ENCODE measurements around the gene CENPQ.
A peak's percentile ranks its signal among the peaks of the same experiment; 100 is the strongest.
"Not testable (repeated sequence)": the region's sequence is repeated elsewhere in the genome, so short reads cannot be mapped to it uniquely, and the experiment has no call there.

The CENPQ gene, protein sequence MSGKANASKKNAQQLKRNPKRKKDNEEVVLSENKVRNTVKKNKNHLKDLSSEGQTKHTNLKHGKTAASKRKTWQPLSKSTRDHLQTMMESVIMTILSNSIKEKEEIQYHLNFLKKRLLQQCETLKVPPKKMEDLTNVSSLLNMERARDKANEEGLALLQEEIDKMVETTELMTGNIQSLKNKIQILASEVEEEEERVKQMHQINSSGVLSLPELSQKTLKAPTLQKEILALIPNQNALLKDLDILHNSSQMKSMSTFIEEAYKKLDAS

DNA sequence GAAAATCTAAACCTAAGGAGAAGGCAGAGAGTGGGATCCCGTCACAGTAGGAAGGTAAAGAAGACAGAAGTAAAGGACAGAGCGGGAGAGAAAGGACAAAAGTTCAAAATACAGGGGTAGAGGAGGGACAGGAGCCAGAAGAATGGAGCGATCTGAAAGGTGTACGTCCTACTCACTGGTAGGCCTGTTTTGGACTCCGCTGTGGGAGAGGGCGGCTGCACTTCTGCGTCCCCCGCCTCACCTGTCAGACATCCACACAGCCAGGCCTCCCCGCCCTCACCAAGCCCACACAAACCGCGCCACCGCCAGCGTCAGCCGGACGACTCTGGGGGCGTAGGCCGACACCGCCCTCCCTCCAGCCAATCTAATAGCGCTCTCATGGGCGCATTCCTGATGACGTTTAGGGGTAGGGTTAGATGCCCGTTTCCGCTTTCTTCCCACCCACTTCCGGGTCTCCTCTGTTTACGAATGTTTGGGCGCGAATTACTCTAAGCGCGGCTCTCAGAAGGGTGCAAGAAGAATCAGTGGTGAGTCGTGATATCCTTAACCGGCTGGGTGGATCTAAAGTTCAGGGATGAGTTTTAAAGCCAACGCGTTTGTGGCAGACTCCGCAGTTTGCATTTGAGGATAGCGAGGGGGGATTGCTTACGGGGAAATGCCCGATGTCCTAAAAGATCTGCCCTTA, at the start of gene CENPQ, which contains the start of gene MMUT:
Gene CENPQ (plus strand): TSS at position 444 of the 685 bp plus-strand sequence. CDS start 6,807 bp downstream, outside the sequence.
Gene MMUT (minus strand): TSS at position 327 of the 685 bp plus-strand sequence. CDS start 3,787 bp downstream, outside the sequence.
- DNase-seq = peak; percentile 95

DNA sequence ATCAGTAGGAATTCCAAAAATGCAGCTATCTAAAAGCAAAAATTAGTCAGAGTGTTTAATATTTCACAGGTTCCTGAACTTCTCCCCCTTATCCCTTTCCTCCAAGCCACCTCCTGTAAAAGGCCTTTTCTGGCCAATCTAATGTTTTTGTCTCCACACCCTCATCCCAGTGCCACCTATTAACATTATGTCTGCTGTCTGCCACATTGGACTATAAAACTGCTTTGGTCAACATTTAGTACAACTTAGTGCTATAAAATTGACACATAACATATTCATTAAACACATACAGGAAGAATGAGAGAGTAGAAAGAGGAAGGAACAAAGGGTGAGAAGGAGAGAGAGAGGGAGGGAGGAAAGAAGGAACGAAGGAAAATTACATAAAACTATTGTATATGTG, 47.8 kb upstream of the CENPQ start:
- no peak for DNase-seq

DNA sequence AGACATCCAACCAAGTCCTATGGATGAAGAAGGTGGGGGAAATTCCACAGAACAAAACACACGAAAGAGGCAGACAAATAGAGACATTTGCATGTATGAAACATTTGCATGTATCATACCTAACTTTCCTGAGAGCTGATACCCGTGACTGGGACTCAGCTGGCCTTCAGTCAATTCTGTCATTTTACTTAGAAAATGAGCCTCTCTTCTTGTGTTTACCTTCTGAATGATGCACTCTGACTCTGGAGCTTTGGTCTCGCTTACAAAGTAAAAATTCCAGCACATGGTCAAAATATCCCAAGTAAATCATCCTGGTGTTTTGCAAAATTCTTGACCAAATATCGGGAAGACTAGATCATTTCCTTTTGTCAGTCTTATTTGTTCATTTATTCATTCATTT, 47.0 kb upstream of the CENPQ start:
- DNase-seq = no peak

DNA sequence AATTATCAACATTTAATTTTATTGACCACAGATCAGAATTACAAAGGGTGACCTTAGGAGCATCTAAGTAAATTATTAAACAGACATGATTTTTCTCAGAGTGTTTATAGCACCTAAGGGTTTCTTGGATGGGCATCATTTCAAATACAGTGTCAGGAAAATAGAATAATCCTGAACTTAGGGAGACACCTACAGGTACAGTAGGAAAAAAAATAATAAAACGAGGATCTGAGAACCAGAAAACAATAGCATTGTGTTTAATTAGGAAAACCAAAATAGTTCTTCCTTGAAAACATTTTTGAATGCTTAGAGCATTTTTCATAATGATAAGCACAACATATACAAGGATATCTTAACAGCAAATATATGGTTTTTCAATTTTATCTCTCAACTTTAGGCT, 39.4 kb upstream of the CENPQ start:
- DNase-seq = no peak

DNA sequence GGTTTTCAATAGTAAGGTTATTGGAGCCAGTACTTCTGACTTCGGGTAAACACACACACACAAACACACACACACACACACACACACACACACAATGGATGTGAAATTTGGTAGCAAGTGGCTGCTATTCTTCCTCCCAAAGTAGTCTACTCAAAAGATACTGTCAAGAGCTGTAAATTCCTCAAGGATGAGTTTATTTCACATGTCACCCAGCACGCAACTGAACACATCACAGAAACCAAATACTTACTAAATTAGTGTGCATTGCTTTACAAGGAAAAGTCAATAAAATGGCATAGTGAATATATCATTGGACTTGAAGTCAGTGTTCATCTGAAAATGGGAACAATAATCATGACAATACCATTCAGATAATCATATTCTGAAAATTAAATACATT, 33.0 kb upstream of the CENPQ start:
- no peak for DNase-seq

DNA sequence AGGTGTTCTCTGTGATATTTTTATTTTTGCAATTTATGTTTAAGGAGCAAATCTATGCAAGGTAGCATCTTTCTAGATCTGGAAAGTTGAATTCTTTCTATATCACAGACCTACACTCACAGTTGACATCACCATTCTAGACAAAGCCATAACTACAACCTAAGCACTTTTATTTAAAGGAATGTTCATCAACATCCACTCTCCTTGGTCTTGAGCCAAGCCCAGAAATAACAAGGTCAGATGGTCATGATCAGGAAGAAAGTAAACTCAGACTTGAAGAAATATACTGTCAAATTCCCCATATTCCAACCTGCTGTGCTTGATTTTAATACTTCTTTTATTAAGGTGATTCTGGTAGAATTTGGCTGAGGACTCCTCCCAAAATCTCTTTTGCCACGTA, 32.3 kb upstream of the CENPQ start:
- DNase-seq = no peak

DNA sequence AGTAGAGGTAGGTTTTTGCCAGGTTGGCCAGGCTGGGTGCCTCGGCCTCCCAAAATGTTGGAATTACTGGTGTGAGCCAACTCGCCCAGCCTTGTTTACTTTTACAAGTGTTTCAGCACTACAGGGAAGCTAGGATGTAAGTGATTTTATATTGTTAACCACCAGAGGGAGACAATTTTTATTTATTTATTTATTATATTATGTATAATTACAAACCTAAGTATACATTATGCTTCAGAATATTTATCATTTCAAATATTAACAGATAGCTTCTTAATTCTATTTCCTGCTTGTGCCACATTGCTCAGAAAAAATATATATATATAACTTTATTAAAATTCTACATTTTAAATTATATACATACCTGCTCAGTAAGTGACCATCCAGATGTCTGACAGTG, 9.9 kb upstream of the CENPQ start:
- DNase-seq = peak; percentile 10

DNA sequence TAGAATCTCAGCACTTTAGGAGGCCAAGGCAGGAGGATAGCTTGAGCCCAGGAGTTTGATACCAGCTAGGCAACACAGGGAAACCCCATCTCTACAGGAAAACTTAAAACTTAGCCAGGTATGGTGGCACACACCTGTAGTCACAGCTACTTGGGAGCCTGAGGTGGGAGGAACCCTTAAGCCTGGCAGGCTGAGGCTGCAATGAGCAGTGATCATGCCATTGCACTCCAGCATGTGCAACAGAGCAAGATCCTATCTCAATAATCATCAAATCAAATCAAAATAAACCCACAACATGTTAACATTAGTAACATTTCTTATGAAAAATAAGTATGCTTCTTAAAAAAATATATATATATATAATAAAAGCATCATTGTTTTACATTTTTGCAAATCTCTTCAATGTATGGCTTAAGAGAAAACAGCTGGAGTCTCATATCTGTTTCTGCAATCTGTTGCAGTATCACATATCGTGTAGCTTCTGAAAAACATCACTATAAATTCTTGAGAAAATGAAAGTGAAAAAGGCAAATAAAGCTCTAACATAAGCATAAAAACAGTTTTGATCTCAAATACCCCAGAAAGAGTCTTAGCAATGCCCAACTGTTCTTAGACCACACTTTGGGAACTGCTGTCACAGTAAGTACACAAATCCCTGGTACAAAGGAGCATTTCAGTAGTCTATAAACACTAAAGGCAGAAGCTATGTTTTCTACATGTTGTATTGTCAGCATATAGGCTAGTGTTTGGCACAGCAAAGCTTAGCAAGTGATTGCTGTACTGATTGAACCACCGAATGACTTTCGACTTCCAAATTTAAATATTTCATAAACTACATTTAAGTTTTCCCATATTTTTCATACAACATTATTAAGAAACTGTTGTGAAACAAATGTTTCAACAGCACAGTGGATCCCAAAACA, 8.1 kb upstream of the CENPQ start:
- DNase-seq = no peak

DNA sequence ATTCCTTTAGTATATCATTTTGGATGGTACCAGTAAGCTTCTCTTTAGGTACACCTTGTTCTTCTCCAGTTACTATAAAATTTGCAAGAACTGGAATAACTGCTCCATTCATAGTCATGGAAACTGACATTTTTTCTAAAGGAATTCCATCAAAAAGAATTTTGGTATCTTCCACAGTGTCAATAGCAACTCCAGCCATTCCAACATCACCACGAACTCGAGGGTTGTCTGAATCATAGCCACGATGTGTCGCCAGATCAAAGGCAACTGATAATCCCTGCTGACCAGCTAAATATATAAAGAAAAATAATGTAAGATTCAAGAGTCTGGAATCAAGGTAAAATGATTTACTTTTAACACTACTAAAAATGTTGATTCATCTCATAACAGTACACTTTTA, 5.4 kb upstream of the CENPQ start:
- no peak for DNase-seq

DNA sequence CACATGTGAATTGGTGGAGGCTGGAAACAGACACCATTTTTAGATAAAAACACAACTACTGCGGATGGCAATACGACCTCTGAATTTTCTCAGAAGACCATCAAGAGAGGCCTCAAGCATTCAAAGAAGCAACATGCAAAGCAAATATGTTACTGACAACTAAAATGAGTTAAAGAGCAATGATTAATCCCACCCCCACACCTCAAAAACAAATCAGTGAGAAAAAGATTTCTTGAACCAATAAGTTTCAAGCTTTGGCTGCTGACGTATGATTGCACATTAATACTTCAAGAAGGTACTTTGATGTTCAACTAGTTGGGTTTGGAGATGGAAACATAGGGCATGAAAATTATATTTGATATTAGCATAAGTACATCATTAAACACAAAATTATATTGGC, 1.1 kb upstream of the CENPQ start:
- no peak for DNase-seq

DNA sequence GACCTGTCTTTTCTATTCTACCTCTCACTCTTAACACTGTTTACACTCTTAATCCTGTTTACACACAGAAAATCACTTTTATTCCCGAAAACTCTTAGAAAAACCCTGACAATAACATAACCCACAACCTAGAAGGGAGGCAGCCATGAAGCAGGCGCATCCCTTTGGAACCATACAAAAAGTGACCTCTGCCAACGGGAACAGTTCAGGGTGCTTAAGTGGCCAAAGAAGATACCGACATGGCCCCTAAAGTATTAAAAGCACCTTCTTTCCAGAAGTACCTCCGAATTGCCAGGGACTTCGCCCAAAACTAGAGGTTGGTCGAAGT, 607 bp upstream of the CENPQ start:
- no peak for DNase-seq

DNA sequence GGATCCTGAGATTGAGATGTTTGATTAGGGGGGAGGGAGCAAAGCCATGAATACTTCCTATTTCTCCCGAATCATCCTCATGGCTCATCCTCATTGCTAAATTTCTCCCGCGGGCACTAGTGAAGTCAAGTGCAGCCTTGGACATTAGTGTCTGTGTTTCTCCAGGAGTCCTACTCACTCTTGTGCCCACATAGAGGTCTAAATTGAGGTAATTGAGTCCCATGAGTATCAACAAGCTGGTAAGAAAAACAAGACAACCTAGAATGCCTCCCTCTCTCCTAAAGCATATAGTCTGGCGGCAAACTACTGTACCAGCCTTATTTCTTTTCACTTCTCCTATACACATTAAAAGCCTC, 420 bp downstream of the CENPQ start:
- DNase-seq = no peak

DNA sequence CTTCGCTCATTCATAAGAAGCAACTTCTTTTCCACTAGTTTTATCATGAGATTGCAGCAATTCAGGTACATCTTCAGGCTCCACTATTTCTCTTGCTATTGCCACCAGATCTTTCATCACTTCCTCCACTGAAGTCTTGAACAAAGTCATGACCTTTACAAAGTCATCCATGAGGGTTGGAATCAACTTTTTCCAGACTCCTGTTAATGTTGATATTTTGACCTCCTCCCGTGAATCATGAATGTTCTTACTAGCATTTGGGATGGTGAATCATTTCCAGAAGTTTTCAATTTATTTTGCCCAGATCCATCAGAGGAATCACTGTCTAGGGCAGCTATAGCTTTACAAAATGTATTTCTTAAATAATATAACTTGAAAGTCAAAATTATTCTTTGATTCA, 1.5 kb downstream of the CENPQ start:
- no peak for DNase-seq

DNA sequence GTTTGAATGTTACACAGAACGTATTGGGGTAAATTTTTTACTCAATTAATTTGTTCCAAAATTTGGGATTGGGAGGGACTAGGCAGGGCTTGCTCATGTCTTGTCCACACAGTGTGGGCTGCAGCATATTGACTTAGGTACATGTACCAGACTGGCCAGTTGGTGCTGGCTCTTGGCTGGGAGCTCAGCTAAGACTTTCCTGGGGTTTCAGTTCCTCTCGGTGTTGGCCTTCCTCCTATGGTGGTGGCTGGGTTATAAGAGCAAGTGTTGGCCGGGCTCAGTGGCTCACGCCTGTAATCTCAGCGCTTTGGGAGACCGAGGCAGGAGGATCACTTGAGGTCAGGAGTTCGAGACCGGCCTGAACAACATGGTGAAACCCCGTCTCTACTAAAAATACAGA, 4.9 kb downstream of the CENPQ start:
- DNase-seq = no peak

DNA sequence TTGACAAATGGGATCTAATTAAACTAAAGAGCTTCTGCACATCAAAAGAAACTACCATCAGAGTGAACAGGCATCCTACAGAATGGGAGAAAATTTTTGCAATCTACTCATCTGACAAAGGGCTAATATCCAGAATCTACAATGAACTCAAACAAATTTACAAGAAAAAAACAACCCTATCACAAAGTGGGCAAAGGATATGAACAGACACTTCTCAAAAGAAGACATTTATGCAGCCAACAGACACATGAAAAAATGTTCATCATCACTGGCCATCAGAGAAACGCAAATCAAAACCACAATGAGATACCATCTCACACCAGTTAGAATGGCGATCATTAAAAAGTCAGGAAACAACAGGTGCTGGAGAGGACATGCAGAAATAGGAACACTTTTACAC, 13.4 kb downstream of the CENPQ start:
- not testable (repeated sequence) for DNase-seq

DNA sequence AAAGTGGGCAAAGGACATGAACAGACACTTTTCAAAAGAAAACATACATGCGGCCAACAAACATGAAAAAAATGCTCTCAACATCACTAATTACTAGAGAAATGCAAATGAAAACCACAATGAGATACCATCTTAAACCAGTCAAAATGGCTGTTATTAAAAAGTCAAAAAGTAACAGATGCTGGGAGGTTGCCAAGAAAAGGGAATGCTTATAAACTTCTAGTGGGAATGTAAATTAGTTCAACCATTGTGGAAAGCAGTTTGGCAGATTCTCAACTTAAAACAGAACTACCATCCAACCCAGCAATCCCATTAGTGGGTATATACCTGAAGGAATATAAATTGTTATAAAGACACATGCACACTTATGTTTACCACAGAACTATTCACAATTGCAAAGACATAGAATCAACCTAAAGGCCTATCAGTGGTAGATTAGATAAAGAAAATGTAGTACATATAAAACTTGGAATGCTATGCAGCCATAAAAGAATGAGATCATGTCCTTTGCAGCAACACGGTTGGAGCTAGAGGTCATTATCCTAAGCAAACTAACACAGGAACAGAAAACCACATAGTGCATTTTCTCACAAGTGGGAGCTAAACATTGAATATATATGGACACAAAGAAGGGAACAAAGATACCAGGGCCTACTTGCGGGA, 16.3 kb downstream of the CENPQ start:
- DNase-seq = no peak

DNA sequence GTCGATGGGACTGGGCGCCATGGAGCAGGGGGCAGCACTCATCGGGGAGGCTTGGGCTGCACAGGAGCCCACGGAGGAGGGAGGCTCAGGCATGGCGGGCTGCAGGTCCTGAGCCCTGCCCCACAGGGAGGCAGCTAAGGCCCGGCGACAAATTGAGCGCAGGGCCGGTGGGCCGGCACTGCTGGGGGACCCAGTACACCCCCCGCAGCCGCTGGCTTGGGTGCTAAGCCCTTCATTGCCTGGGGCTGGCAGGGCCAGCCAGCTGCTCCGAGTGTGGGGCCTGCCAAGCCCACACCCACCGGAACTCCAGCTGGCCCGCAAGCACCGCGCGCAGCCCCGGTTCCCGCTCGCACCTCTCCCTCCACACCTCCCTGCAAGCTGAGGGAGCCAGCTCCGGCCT, 18.7 kb downstream of the CENPQ start:
- DNase-seq = not testable (repeated sequence)

DNA sequence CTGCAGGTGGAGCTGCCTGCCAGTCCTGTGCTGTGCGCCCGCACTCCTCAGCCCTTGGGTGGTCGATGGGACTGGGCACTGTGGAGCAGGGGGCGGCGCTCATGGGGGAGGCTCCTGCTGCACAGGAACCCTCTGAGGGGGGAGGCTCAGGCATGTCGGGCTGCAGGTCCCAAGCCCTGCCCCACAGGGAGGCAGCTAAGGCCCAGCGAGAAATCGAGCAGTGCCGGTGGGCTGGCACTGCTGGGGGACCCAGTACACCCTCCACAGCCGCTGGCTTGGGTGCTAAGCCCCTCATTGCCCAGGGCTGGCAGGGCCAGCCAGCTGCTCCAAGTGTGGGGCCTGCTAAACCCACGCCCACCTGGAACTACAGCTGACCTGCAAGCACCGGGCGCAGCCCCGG, 20.2 kb downstream of the CENPQ start:
- DNase-seq = not testable (repeated sequence)

DNA sequence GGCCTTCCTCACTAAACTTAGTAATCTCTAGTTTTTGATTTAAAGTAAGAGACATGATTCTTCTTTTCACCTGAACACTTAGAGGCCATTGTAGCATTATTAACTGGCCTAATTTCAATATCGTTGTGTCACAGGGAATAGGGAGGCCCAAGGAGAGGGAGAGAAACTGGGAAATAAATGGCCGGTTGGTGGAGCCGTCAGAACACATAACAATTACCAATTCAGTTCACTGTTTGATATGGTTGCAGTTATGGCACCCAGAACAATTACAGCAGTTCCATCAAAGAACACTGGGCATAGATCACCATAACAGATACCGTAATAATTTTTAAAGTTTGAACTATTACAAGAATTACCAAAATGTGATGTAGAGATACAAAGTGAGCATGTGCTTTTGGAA, 27.5 kb downstream of the CENPQ start:
- DNase-seq = no peak

DNA sequence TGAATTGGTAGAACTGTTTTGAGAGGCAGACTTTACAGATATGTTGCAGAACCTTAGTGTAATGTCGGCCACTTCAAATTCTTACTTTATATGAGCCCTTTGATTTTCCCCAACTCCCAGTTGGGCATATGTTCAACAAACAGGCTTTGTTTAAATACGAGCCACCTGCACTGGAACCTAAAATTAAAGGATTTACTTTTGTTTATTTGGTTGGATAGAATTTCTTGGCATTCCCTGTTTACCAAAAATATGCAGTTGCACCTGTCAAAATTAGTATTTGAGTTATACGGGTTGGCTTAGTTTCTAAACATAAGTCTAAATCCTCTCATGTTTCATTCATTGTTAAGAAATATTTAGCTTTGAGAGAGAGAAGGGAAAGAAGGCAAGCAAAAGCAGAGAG, 34.1 kb downstream of the CENPQ start:
- DNase-seq = peak; percentile 53

DNA sequence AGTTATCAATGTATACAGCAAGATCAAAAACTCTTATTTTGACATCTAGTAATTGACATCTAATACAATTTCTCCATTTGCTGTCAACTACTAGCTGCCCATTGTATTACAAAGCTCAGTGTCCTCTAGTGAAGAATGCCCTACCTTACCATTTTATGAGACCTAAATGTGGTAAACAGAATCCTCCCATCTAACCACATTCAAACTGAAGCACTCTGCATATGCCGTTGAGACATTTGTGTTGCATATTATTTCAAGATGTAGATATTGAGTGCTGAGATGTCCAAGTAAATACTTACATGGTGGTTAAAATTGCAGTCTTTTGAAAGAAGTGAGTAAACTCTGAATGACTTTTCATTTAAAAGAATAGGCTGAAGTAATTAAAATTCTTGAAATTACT, 36.0 kb downstream of the CENPQ start:
- no peak for DNase-seq

DNA sequence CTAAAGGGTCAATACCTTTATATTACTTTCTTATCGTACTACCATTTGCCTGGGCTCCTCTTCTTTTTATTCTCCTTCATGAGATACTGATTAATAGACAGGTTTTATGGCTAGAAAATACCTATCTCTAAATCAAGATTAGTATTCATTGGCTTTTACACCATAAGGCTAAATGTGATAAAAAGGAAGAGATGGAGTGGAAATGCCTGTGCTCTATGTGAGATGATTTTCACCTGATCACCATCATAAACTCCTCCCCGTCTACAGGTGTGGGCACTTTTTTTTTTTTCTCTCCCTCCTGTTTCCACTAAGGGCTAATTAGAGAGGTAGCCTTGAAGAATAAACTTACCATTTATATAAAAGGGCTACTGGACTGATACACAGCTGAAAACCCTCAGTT, 36.5 kb downstream of the CENPQ start, which contains the start of gene GLYATL3:
Gene GLYATL3 (plus strand): TSS at position 301 of the 400 bp plus-strand sequence. CDS start 12,068 bp downstream, outside the sequence.
- DNase-seq = peak; percentile 62

DNA sequence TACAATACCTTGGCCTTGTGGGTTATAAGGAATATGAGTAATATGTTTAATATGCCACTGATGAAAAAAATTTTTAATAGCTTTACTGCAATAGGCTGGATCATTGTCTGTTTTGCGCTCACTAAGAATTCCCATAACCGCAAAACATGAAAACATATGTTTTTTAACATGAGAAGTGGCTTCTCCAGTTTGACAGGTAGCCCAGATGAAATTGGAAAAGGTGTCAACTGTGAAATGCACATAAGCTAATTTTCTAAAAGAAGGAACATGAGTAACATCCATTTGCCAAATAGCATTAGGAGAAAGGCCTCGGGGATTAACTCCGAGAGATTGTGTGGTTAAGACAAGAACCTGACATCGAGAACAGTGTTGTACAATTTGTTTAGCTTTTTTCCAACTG, 41.5 kb downstream of the CENPQ start:
- DNase-seq = no peak

All from NCI-H146 (cell line).